Tibial nerve (tissue), 4 donors: ENCODE data around the gene RPS6KA2.

ENCODE experiments used
- EP300 ChIP-seq, 2 donors: sonication (generic); formaldehyde crosslinking; IDR thresholded peaks; one replicate each; pipeline ENCODE4 v1.6.1; 2017; ENCODE audit warnings: antibody characterized with exemption in 2 of 2, mild to moderate bottlenecking in 1 of 2
- TF ChIP-seq, protein P1 (sequence below), 5 experiments: fragments of 200-600 bp in 3 of 5; fragments of 450-650 bp in 2 of 5; sonication (generic) in 3 of 5; IDR thresholded peaks; one replicate each; pipeline ENCODE4 v1.5.1; 2016 to 2019; ENCODE audit warnings: antibody characterized with exemption in 5 of 5, mild to moderate bottlenecking in 3 of 5, moderate library complexity in 2 of 5

DNA sequence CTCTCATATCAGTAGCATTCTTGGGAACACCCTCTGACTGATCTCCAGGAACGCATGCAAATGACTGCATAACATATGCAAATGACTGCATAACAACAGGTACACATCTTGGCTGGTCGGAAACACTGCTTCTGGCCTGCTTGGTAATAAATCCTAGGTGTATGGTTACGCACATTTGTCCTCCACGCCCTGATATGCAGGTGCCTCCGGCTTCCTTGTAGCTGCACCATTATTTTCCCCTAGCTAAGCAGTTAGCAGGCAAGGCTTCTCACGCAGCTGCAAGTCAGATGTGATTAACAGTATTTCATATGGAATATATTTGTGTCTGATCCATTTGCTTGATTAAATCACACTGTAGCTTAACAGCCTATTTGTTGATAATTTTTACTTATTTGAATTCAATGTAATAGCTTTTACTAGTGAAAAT is 5.9 kb downstream of the RPS6KA2 start:
- TF ChIP-seq, protein P1, sequence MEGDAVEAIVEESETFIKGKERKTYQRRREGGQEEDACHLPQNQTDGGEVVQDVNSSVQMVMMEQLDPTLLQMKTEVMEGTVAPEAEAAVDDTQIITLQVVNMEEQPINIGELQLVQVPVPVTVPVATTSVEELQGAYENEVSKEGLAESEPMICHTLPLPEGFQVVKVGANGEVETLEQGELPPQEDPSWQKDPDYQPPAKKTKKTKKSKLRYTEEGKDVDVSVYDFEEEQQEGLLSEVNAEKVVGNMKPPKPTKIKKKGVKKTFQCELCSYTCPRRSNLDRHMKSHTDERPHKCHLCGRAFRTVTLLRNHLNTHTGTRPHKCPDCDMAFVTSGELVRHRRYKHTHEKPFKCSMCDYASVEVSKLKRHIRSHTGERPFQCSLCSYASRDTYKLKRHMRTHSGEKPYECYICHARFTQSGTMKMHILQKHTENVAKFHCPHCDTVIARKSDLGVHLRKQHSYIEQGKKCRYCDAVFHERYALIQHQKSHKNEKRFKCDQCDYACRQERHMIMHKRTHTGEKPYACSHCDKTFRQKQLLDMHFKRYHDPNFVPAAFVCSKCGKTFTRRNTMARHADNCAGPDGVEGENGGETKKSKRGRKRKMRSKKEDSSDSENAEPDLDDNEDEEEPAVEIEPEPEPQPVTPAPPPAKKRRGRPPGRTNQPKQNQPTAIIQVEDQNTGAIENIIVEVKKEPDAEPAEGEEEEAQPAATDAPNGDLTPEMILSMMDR (IDR thresholded peaks at IDR 0.05), result no peak
- no peak for TF ChIP-seq EP300 (IDR thresholded peaks at IDR 0.05)
